PC-9 (cell line): Measurements from ENCODE around the gene CD37. TPM values are rescaled to one million over a fixed set of nuclear protein-coding genes. Genes with fewer than 3 reads are reported as not detected.
A peak's percentile ranks its signal among the peaks of the same experiment; 100 is the strongest.

ENCODE experiments used
- BruUV-seq: library from RNA; stranded (reverse); fragments of 400-500 nt; replicated peaks from 2 replicates; lab custom pipeline; 2021; lab: Mats Ljungman, UMichigan
- CTCF ChIA-PET: fragments of 300-600 bp; sonication (Branson Sonifier 250); formaldehyde crosslinking; loops from one replicate; lab custom pipeline; 2022; ENCODE audit warnings: antibody characterized with exemption; lab: Charles Lee
- POLR2A ChIA-PET: fragments of 300-600 bp; sonication (Branson Sonifier 250); formaldehyde crosslinking; loops from one replicate; lab custom pipeline; 2022; ENCODE audit warnings: antibody characterized with exemption; ENCODE audit not compliant: unreplicated experiment; lab: Charles Lee
- DNase-seq, 2 experiments: peaks; one replicate each; pipeline versions ENCODE4 v3.0.0 to v3.0.0-alpha.2; 2015 to 2022; ENCODE audit warnings: mixed read lengths in 1 of 2
- H2AFZ ChIP-seq: fragments of 200-600 bp; sonication (generic); 2 replicates; pipeline ENCODE4 v1.8.1; 2017; ENCODE audit warnings: antibody characterized with exemption
- H3F3A ChIP-seq: fragments of 200-600 bp; sonication (generic); 2 replicates; pipeline ENCODE4 v1.8.1; 2017; ENCODE audit warnings: antibody characterized with exemption, mild to moderate bottlenecking, low read depth; ENCODE audit not compliant: insufficient read depth
- H3K27ac ChIP-seq: fragments of 200-600 bp; sonication (generic); 2 replicates; pipeline ENCODE4 v1.6.1; 2016; ENCODE audit warnings: mixed run types
- H3K27me3 ChIP-seq: fragments of 200-600 bp; sonication (generic); 2 replicates; pipeline ENCODE4 v1.6.1; 2016; ENCODE audit warnings: low read depth, mixed run types; ENCODE audit not compliant: insufficient read depth
- H3K36me3 ChIP-seq: fragments of 200-600 bp; sonication (generic); 2 replicates; pipeline ENCODE4 v1.6.1; 2016; ENCODE audit warnings: low read depth, mixed run types
- H3K4me1 ChIP-seq: fragments of 200-600 bp; sonication (generic); replicated peaks from 2 replicates; pipeline ENCODE4 v1.6.1; 2016; ENCODE audit warnings: mixed run types; ENCODE audit not compliant: insufficient read depth
- H3K4me2 ChIP-seq: fragments of 200-600 bp; sonication (generic); 2 replicates; pipeline ENCODE4 v1.6.1; 2017; ENCODE audit warnings: mixed run types
- H3K4me3 ChIP-seq: fragments of 200-600 bp; sonication (generic); 2 replicates; pipeline ENCODE4 v1.6.1; 2016; ENCODE audit warnings: mixed run types
- H3K79me2 ChIP-seq: fragments of 200-600 bp; sonication (generic); 2 replicates; pipeline ENCODE4 v1.6.1; 2017; ENCODE audit warnings: low read depth, mixed run types
- H3K9me2 ChIP-seq: fragments of 200-600 bp; sonication (generic); 2 replicates; pipeline ENCODE4 v1.8.1; 2017; ENCODE audit warnings: mild to moderate bottlenecking; ENCODE audit not compliant: insufficient read depth
- H3K9me3 ChIP-seq: fragments of 200-600 bp; sonication (generic); 2 replicates; pipeline ENCODE4 v1.8.1; 2016; ENCODE audit warnings: low read depth; ENCODE audit not compliant: insufficient read depth
- H4K20me1 ChIP-seq: fragments of 200-600 bp; sonication (generic); 2 replicates; pipeline ENCODE4 v1.8.1; 2017; ENCODE audit not compliant: insufficient read depth
- CTCF ChIP-seq: fragments of 200-600 bp; sonication (generic); conservative IDR thresholded peaks from 2 replicates; pipeline ENCODE4 v1.6.1; 2017; ENCODE audit warnings: mixed run types, antibody characterized with exemption, mild to moderate bottlenecking, moderate library complexity
- EZH2 ChIP-seq: fragments of 200-600 bp; sonication (generic); IDR thresholded peaks from 2 replicates; pipeline ENCODE4 v1.8.0; 2017; ENCODE audit warnings: antibody characterized with exemption, low read depth
- intact Hi-C: fragments of 100-400 bp; cut with micrococcal nuclease; formaldehyde crosslinking; loops from one replicate; pipeline ENCODE4 v1.10.0; 2022; ENCODE audit not compliant: unreplicated experiment
- total RNA-seq: library from RNA; stranded (reverse); gene quantifications from 2 replicates; pipeline ENCODE4 v1.2.3, GENCODE V29; 2021

Gene CD37
- total RNA-seq, 1 experiment from 2014 or later: not detected

- Histone ChIP-seq H3K4me1 (no peaks in the 10 kb centered on the region), H3K4me3 (no peak overlapping the region), H3K9me3 (no peaks in the 10 kb centered on the region), H3K9me2 (no peaks in the 10 kb centered on the region), H4K20me1 (no peaks in the 10 kb centered on the region), H3F3A (no peaks in the 10 kb centered on the region), H2AFZ (no peak overlapping the region), H3K4me2 (no peak overlapping the region), H3K27me3 (no peaks in the 10 kb centered on the region), H3K79me2 (no peaks in the 10 kb centered on the region), H3K27ac (no peak overlapping the region), H3K36me3 (no peaks in the 10 kb centered on the region)
- BruUV-seq: TSS peak; percentile 57
- no peak for TF ChIP-seq CTCF
- TF ChIP-seq EZH2: no peak
- no peak for DNase-seq
- intact Hi-C loops: no loop called here
- ChIA-PET POLR2A (no interaction called here), CTCF (interaction anchor here (0.7 kb wide), 1 partner anchor 426 kb away, joined by 3 read pairs; the partner anchor contains the start of gene AP2A1)
Observed at GRCh38 chr19:49340865-49341718, 5.9 kb downstream of the CD37 start.

GRCh38 chr19:49342291-49342721, 7.1 kb downstream of the CD37 start:
- no peak overlapping the region for H3K4me3 ChIP-seq
- H3K9me3 ChIP-seq: no peaks in the 10 kb centered on the region
- no peaks in the 10 kb centered on the region for H3K27me3 ChIP-seq
- ChIA-PET CTCF (no interaction called here), POLR2A (no interaction called here)
- TF ChIP-seq EZH2 (no peak), CTCF (no peak)
- H3K4me2 ChIP-seq: no peak overlapping the region
- BruUV-seq: no TSS peak
- DNase-seq: no peak
- H3K9me2 ChIP-seq: no peaks in the 10 kb centered on the region
- 0 out of 2 replicates have a peak, but pooled peaks cover 4% of the 10 kb centered on the region for H3K36me3 ChIP-seq
- no peaks in the 10 kb centered on the region for H3K79me2 ChIP-seq
- H3F3A ChIP-seq: no peaks in the 10 kb centered on the region
- no peak overlapping the region for H2AFZ ChIP-seq
- no peaks in the 10 kb centered on the region for H3K4me1 ChIP-seq
- no peak overlapping the region for H3K27ac ChIP-seq
- H4K20me1 ChIP-seq: no peaks in the 10 kb centered on the region
- intact Hi-C loops: no loop called here

- H4K20me1 ChIP-seq: no peaks in the 10 kb centered on the region
- TF ChIP-seq EZH2: no peak
- H3K36me3 ChIP-seq: 0 out of 2 replicates have a peak, but pooled peaks cover 4% of the 10 kb centered on the region
- no peak overlapping the region for H3K27ac ChIP-seq
- H3K4me2 ChIP-seq: no peak overlapping the region
- no peaks in the 10 kb centered on the region for H3K9me2 ChIP-seq
- no peak for DNase-seq
- no peaks in the 10 kb centered on the region for H3K4me1 ChIP-seq
- ChIA-PET POLR2A (no interaction called here), CTCF (no interaction called here)
- H3K4me3 ChIP-seq: no peak overlapping the region
- no peaks in the 10 kb centered on the region for H3K27me3 ChIP-seq
- no peak overlapping the region for H2AFZ ChIP-seq
- H3K79me2 ChIP-seq: no peaks in the 10 kb centered on the region
- H3K9me3 ChIP-seq: no peaks in the 10 kb centered on the region
- H3F3A ChIP-seq: no peaks in the 10 kb centered on the region
- intact Hi-C loops: no loop called here
- no TSS peak for BruUV-seq
Observed at GRCh38 chr19:49343123-49343522, 7.9 kb downstream of the CD37 start.
